Activated B cell treated with CpG ODN at 0.5 μM for 24 hours (primary cell): ENCODE results near the gene PTPRT. TPM values are rescaled to one million over a fixed set of nuclear protein-coding genes. Genes with fewer than 3 reads are reported as not detected.

Experiments
- ATAC-seq: fragments of 200-7000 bp; cut with Tn5 transposase; one replicate; pipeline ENCODE4 v1.10.0; 2021; ENCODE audit warnings: low read depth, mild to moderate bottlenecking, moderate library complexity
- CTCF ChIA-PET: fragments of 350-600 bp; sonication (Branson Sonifier 250); formaldehyde crosslinking; loops from one replicate; lab custom pipeline; 2021; ENCODE audit warnings: antibody characterized with exemption; lab: Charles Lee
- POLR2A ChIA-PET: fragments of 350-600 bp; sonication (Branson Sonifier 250); formaldehyde crosslinking; loops from one replicate; lab custom pipeline; 2021; ENCODE audit warnings: antibody characterized with exemption; lab: Charles Lee
- DNase-seq: peaks from one replicate; pipeline ENCODE4 v3.0.0; 2022
- H3K27ac Mint-ChIP-seq: one replicate; pipeline ENCODE4 v1.8.0; 2020; ENCODE audit warnings: mixed read lengths
- H3K27me3 Mint-ChIP-seq: one replicate; pipeline ENCODE4 v1.8.0; 2021; ENCODE audit warnings: mixed read lengths
- H3K36me3 Mint-ChIP-seq: one replicate; pipeline ENCODE4 v1.8.0; 2021; ENCODE audit warnings: low read depth, mixed read lengths
- H3K4me1 Mint-ChIP-seq: one replicate; pipeline ENCODE4 v1.8.0; 2021; ENCODE audit warnings: mixed read lengths
- H3K4me3 Mint-ChIP-seq: one replicate; pipeline ENCODE4 v1.8.0; 2020; ENCODE audit warnings: mild to moderate bottlenecking, mixed read lengths
- H3K9me3 Mint-ChIP-seq: one replicate; pipeline ENCODE4 v1.8.0; 2020; ENCODE audit warnings: mixed read lengths
- intact Hi-C: fragments of 100-400 bp; cut with micrococcal nuclease; formaldehyde crosslinking; loops from one replicate; pipeline ENCODE4 v1.15.1; 2024
- total RNA-seq: library from RNA; stranded (reverse); gene quantifications from 2 replicates; pipeline ENCODE4 v1.2.3, GENCODE V29; 2022
- TF ChIP-seq, protein P1 (sequence below): fragments of 200-600 bp; IDR thresholded peaks from one replicate; pipeline ENCODE4 v1.8.0; 2022; ENCODE audit warnings: antibody characterized with exemption, mild to moderate bottlenecking

The PTPRT gene
- total RNA-seq, 1 donor from 2014 or later: not detected

DNA sequence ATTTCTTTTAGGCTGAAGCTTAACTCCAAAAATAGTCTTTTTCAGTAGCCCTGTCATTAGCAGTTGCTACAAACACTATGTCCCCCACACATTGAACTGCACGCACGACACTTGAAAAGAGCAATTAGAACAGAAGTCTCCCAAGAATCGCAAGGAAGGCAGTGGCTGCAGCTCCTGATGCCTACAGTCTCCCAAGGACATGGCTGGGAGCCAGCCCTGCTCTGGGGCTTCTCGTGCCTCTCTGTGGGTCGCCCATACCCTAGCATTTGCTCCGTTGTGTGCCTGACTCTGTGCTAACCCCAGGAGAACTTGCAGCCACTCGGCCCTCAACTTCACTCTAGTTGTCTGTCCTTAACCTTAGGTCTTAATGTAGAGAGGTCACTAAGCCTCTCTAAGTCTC lies 454.2 kb downstream of the PTPRT start:
- ATAC-seq: no peak
- intact Hi-C loops: no loop called here
- no peaks in the 10 kb centered on the region for H3K36me3 Mint-ChIP-seq
- no peaks in the 10 kb centered on the region for H3K9me3 Mint-ChIP-seq
- H3K27ac Mint-ChIP-seq: no peak overlapping the region
- DNase-seq: no peak
- H3K4me1 Mint-ChIP-seq: no peaks in the 10 kb centered on the region
- H3K4me3 Mint-ChIP-seq: no peak overlapping the region
- TF ChIP-seq, protein P1, sequence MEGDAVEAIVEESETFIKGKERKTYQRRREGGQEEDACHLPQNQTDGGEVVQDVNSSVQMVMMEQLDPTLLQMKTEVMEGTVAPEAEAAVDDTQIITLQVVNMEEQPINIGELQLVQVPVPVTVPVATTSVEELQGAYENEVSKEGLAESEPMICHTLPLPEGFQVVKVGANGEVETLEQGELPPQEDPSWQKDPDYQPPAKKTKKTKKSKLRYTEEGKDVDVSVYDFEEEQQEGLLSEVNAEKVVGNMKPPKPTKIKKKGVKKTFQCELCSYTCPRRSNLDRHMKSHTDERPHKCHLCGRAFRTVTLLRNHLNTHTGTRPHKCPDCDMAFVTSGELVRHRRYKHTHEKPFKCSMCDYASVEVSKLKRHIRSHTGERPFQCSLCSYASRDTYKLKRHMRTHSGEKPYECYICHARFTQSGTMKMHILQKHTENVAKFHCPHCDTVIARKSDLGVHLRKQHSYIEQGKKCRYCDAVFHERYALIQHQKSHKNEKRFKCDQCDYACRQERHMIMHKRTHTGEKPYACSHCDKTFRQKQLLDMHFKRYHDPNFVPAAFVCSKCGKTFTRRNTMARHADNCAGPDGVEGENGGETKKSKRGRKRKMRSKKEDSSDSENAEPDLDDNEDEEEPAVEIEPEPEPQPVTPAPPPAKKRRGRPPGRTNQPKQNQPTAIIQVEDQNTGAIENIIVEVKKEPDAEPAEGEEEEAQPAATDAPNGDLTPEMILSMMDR: no peak
- no peaks in the 10 kb centered on the region for H3K27me3 Mint-ChIP-seq
- ChIA-PET CTCF (no interaction called here), POLR2A (no interaction called here)

DNA sequence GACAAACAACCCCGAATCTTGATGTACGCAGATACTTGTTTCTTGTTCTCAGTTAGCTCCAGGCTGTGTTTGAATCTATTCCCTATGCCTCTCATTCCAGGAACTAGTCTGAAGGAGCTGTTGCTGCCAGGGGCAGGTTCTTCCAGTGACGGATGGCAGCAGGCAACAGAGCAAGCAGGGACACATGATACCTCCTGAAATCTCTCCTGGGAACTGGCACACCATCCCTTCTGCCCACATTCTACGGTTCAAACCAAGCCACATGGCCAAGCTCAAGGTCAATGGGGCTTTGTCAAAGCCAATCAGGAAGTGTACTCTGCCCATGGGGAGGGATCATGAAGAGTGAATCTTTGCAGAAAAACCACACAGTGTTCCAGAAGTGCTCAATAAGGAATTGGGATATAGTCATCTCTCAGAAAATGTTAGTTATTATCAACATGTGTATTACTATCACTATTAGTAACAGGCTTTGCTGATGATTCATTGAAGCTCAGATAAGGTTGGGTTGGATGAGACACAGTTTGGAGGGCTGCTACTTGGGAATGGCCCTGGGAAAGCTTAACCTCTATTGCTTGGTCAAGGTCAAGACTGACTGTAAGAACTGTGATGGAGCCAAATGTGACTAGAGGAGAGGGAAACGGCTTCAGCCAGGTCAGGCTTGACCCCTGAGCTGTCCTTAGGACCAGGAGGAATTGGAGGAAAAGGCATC lies 454.9 kb downstream of the PTPRT start:
- Mint-ChIP-seq H3K27ac (no peak overlapping the region), H3K4me1 (no peaks in the 10 kb centered on the region), H3K36me3 (no peaks in the 10 kb centered on the region), H3K4me3 (no peak overlapping the region), H3K9me3 (no peaks in the 10 kb centered on the region), H3K27me3 (no peaks in the 10 kb centered on the region)
- ChIA-PET POLR2A (no interaction called here), CTCF (no interaction called here)
- TF ChIP-seq, protein P1: no peak
- intact Hi-C loops: no loop called here
- no peak for ATAC-seq
- no peak for DNase-seq

DNA sequence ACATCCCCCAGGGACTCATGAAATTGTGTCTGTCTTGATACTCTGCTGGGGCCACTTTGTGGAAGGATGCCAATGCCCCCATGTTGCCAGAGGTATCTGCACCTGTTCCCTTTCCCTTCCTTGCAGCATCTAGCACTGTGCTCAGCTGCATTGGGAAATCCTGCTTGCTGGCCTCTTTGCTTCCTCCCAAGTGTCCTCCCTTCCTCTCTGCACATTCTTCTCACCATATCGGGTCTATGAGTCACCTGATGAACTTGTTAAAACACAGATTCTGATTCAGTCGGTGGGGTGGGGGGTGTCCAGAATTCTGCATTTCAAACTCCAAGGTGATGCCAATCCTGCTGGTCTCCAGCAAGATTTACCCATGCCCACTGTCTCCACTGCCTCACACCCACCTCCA lies 467.8 kb downstream of the PTPRT start:
- Mint-ChIP-seq H3K36me3 (no peaks in the 10 kb centered on the region), H3K4me3 (no peak overlapping the region), H3K4me1 (no peaks in the 10 kb centered on the region), H3K9me3 (peaks cover under 1% of the 10 kb centered on the region), H3K27ac (no peak overlapping the region), H3K27me3 (no peaks in the 10 kb centered on the region)
- ChIA-PET POLR2A (no interaction called here), CTCF (no interaction called here)
- TF ChIP-seq, protein P1: no peak
- no peak for DNase-seq
- no peak for ATAC-seq
- intact Hi-C loops: no loop called here

DNA sequence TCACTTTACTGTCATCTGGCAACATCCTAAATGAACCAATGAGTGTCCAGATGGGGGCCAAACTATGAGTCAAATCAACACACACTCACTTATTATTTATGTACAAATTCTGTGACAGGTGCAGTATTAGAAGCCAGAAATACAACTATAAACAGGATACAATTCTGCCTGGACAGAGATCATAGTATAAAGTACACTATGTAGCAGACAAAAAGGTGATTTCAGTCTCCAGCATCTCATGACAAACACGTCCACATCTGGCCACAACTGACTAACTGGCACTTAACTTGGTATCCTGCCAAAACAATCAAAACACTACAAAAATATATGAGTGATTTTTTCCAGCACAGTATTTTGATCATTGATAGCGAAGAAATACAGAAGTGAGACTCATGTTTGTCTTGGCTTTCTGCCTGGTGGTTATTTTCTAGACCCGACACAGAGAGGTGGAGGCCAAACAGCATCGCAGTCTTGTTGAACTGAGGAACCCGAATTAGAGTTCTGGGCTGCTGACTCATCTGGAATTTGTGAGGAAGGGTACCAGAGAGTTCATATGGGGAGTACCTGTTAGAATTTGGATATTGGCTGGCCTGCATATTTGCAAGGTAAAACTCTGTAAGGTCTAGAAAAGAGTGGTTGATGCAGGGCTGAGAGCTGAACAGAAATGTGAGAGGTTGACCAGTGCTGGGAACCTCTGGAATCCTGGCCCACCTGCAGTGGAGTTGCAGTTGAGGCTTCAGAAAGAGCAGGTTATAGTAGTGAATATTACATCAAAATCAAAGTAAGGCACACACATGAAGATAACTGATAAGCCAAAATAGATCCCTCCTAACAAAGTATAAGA lies 475.2 kb downstream of the PTPRT start:
- no peaks in the 10 kb centered on the region for H3K4me1 Mint-ChIP-seq
- POLR2A ChIA-PET: no interaction called here

DNA sequence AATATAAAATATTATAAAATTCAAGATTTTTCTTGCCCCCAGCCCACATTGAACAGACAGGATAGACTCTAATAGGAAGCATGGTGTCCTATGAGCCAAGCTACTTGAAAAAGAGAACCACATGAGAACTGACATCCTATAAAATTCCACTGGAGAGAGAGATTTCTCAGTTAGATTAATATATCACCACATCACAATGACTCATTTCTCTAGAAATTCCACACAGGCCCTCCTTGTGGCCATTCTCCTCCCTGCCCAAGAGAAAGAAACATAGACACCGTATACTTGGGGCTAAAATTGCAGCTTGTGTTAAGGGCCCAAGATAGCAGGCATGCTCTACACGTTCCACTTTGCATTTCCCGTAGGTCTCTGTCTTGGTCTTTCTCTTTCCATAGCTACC lies 481.4 kb downstream of the PTPRT start:
- Mint-ChIP-seq H3K9me3 (peaks cover 21% of the 10 kb centered on the region), H3K4me1 (no peaks in the 10 kb centered on the region), H3K36me3 (no peaks in the 10 kb centered on the region), H3K27me3 (no peaks in the 10 kb centered on the region), H3K4me3 (no peak overlapping the region), H3K27ac (no peak overlapping the region)
- intact Hi-C loops: no loop called here
- ChIA-PET POLR2A (no interaction called here), CTCF (no interaction called here)
- TF ChIP-seq, protein P1: no peak
- ATAC-seq: no peak
- DNase-seq: no peak

More for the DNA sequence above, 475.2 kb downstream of the PTPRT start:
- peaks cover 14% of the 10 kb centered on the region for H3K9me3 Mint-ChIP-seq
- H3K36me3 Mint-ChIP-seq: no peaks in the 10 kb centered on the region
- no peak for DNase-seq
- H3K27me3 Mint-ChIP-seq: no peaks in the 10 kb centered on the region
- CTCF ChIA-PET: no interaction called here
- ATAC-seq: no peak
- intact Hi-C loops: no loop called here
- TF ChIP-seq, protein P1: no peak
- H3K4me3 Mint-ChIP-seq: no peak overlapping the region
- no peak overlapping the region for H3K27ac Mint-ChIP-seq
